ENCODE measurements around the gene SPEM1.

- TF ChIP-seq CTCF (IDR thresholded peaks at IDR 0.05) (no peak), POLR2A (IDR thresholded peaks at IDR 0.05) (no peak)
These were observed at the start of gene SPEM1 for GRCh38 chr17:7419819-7420610.
